GM10248 (cell line): ENCODE results near the gene CPNE4.

Experiments used
- CTCF ChIA-PET: fragments of 300-600 bp; sonication (Branson Sonifier 250); formaldehyde crosslinking; extraction: SDS; loops from one replicate; lab custom pipeline; 2021; ENCODE audit warnings: antibody characterized with exemption; lab: Yijun Ruan, JAX
- POLR2A ChIA-PET: fragments of 350-650 bp; sonication (Branson Sonifier 250); formaldehyde crosslinking; extraction: SDS; loops from one replicate; lab custom pipeline; 2020; ENCODE audit warnings: antibody characterized with exemption; lab: Yijun Ruan, JAX
- DNase-seq: peaks from one replicate; pipeline ENCODE4 v3.0.0; 2012; ENCODE audit errors: extremely low spot score
- CTCF ChIP-seq: IDR thresholded peaks from 2 replicates; pipeline ENCODE4 v1.5.1; 2012; ENCODE audit warnings: mild to moderate bottlenecking, low read depth; ENCODE audit errors: extremely low read depth, missing control alignments, control extremely low read depth

The CPNE4 gene

GRCh38 chr3:131484496-131485111 lies 550.2 kb downstream of the CPNE4 start:
- POLR2A ChIA-PET = no interaction called here

More at GRCh38 chr3:131484496-131485111, 550.2 kb downstream of the CPNE4 start:
- no peak for DNase-seq
- no peak for TF ChIP-seq CTCF
- CTCF ChIA-PET = interaction anchor here (1.0 to 2.5 kb wide), 5 partner anchors 9 to 15 kb away, joined by 3 to 11 read pairs (median 4); no protein-coding TSS in a partner anchor
